Measurements from ENCODE around the gene BLOC1S4. TPM values are rescaled to one million over a fixed set of nuclear protein-coding genes. Genes with fewer than 3 reads are reported as not detected.
"Not testable (repeated sequence)": the region's sequence is repeated elsewhere in the genome, so short reads cannot be mapped to it uniquely, and the experiment has no call there.

BLOC1S4 gene
- total RNA-seq, 1 donor from 2014 or later, result 6.0 TPM

DNA sequence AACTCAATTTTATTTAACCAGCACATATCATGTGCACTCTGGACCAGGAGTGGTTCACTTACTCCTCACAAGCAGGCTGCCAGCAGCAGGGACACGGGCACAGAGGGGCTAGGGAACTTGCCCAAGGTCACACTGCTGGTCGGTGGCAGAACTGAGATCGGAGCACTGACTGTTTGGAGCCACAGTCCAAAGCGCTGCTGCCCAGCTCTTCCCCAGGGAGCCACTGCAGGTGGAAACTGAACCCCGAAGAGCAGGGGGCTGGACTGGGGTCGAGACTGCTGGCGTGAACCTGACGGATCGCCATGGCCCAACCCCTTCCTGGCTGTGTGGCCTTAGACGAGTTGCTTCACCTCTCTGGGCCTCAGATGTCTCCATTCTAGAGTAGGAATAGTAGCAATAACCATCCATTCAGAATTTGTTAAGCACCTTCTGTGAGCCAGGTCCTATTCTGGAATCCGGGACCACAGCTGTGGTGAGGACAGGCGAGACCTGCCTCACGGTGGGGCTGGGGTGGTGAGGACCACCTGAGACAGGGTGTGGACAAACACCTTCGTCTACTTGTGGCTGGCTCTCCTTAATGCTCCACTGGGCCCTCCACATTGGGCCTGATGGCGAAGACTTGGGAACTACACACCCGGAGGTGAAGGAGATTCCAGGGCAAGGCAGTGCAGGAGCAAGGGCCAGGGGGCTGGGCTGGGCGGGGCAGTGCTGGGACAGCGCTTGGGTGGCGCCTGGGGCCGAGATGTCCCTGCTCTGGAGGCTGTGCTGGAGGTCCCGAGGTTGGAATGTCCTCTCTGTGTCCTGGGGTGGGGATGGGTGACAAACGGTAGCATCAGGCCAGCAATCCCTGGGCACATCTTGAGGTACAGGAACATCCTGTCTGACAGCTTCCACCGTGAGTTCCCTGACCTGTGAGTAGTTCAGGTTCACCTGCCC lies 34.6 kb downstream of the BLOC1S4 start:
- ATAC-seq (ENCODE audit: poor library complexity), result no peak
- no peak for DNase-seq
- intact Hi-C loops (cut with DNase I), result no loop called here

DNA sequence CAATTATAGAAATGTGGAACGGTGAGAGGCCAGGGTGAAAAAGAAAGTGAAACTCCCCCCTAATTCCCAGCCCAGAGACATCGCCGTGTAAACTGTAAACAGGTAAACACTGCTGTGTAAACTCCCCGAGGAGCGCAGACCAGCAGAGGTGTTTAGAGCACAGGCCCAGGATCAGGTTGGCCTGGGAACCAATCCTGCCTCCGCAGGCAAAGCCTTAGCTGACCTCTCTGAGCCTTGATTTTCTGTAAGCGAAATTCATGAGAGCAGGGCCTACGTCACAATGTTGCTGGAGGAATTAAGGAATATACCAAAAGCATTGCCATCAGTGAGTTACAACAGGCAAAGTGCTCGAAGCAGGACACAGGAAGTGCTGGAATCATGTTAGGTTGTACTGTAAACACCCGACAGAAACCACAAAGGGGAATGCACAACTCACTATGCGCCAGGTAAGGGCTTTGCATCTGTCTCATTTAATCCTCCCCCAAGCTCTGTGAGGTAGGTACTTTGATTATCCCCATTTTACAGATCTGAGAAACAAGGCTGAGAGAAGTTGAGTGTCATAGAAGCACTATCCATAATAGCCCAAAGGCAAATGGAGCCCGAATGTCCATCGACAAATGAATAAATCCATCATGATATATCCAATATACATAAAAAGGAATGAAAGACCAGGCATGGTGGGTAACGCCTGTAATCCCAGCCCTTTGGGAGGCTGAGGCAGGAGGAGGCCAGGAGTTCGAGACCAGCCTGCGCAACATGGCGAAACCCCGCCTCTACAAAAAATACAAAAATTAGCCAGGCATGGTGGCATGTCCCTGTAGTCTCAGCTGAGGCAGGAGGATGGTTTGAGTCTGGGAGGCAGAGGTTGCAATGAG lies 35.9 kb downstream of the BLOC1S4 start:
- DNase-seq (no peak), ATAC-seq (ENCODE audit: poor library complexity) (no peak)
- intact Hi-C loops (cut with DNase I), result no loop called here

DNA sequence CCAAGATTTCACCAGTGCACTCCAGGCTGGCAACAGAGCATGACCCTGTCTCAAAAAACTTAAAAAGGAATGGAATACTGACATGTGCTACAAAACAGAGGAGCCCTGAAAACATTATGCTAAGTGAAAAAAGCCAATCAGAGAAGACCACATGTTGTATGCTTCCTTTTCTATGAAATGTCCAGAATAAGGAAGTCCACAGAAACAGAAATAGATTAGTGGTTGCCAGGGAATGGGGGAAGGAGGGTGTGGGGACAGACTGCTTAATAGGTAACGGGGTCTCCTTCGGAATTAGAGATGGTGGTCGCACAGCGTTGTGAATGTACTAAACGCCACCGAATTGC lies 36.5 kb downstream of the BLOC1S4 start:
- ATAC-seq (ENCODE audit: poor library complexity), result no peak
- intact Hi-C loops (cut with DNase I), result no loop called here
- no peak for DNase-seq

DNA sequence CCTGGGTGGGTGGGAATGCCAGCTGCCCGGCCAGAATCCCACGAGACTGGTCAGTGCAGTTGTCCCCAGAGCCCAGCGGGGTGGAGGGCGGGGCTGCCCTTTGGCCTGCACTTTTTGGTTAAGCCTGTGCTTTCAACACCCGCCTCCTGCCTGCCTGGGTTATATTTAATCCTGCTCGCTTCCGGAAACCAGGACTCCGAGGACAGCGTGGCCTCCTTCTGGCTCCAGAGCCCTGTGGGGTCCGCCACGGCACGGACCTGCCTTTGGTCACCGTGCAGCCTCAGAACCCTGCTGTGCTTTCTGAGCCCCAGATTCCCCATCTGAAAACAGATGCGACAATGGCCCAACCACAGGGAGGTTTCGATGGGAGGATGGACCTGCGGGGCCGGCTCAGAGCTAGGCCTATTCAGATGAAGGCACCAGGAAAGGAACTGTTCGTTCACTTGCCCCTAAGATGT lies 37.2 kb downstream of the BLOC1S4 start:
- ATAC-seq (ENCODE audit: poor library complexity) (peak; percentile 51), DNase-seq (peak; percentile 60)
- intact Hi-C loops (cut with DNase I), result no loop called here

DNA sequence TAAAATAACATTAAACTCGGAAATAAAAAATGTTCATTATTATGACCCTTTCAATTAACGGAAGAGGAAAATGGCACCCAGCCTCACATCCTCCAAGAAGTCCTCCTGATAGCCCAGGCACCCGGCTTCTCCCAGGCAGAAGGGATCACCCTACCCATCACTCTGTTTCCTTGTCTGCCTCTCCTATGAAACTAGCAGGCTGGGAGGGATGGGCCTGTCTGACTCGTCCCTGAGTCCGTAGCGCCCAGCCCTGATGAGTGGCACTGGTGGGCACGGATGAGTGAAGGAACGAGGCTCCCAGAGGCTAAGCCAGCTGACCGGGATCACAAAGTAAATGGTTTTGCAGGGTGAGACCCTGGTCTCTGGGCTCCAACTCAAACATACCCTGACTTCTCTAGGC lies 37.9 kb downstream of the BLOC1S4 start:
- ATAC-seq (ENCODE audit: poor library complexity), result no peak
- no peak for DNase-seq
- intact Hi-C loops (cut with DNase I), result no loop called here

DNA sequence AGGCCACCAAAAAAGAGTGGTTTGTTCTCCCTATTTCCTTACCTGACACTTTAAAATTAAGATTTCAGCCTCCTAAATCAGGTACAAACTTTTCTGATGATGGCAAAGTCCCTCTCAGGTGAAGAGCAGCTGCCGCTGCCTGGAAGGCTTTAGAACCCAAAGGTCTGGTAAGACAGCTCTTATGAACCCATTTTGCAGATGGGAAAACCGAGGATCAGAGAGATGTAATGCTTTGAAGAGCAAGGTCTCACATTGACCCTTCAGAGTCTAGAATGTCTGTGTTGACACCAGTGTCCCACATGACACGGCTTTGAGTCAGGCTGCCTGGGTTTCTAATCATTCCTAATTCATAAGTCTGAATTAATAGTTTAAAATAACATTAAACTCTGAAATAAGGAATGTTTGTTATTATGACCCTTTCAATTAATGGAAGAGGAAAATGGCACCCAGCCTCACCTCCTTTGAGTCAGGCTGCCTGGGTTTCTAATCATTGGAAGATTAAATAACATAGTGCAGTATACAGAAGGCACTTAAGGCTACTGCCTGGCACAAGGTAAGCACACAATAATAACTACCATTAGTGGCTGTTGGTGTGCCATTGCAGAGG lies 38.6 kb downstream of the BLOC1S4 start:
- intact Hi-C loops (cut with DNase I), result no loop called here
- DNase-seq (no peak), ATAC-seq (ENCODE audit: poor library complexity) (no peak)

DNA sequence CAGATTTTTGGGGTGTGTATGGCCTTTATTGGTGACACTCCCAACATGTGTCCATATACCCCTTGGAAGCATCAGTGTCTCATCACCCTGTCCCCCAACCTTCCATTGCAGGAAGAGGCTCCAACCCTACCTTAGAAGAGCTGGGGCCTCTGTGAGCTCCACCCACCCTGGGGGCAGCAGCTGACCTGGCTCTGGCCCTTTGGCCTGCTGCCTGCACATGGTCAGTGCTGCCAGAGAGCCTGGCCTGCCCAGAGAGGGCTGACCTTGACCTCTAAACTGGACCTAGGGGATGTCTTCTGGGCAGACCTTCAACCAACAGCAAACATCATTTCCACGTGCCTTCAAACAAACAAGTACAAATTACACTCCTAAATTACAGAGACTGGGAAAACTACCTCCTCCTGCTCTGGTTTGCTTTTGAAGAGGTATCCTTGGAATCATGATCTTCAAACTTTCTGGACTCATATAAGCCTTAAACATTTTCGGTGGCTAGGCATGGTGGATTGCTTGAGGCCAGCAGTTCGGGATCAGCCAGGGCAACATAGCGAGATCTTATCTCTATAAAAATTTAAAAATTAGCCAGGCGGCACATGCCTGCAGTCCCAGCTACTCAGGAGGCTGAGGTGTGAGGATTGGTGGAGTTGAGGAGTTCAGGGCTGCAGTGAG lies 39.2 kb downstream of the BLOC1S4 start:
- intact Hi-C loops (cut with DNase I), result no loop called here
- DNase-seq (no peak), ATAC-seq (ENCODE audit: poor library complexity) (peak; percentile 14)

DNA sequence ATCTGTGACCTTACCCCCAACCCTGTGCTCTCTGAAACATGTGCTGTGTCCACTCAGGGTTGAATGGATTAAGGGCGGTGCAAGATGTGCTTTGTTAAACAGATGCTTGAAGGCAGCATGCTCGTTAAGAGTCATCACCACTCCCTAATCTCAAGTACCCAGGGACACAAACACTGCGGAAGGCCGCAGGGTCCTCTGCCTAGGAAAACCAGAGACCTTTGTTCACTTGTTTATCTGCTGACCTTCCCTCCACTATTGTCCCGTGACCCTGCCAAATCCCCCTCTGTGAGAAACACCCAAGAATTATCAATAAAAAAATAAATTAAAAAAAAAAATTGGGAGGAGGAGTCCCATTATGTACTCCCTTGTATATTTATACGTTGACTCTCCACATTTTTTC lies 40.4 kb downstream of the BLOC1S4 start:
- ATAC-seq (ENCODE audit: poor library complexity), result not testable (repeated sequence)

DNA sequence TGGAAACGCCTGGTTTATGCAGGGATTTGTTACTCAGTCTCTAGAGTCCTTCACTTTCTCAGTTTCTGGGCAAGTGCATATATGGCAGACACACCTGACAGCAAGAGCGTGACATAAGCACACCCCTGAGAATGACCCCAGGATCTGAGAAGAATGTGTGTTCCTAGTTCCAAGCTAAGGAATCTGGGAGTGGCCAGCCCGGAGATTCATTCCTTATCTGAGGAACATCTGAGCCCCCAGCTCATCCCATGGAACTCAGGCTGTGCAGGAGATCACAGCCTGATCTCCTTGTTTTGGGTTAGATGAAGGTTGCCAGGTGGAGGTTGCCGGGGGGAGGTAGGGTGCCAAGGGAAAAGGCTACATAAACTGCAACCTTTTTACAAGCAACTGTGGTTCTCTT lies 42.8 kb downstream of the BLOC1S4 start:
- ATAC-seq (ENCODE audit: poor library complexity) (no peak), DNase-seq (no peak)
- intact Hi-C loops (cut with DNase I), result no loop called here

More for the DNA sequence above, 40.4 kb downstream of the BLOC1S4 start:
- DNase-seq; intact Hi-C loops (cut with DNase I): not testable (repeated sequence)

DNA sequence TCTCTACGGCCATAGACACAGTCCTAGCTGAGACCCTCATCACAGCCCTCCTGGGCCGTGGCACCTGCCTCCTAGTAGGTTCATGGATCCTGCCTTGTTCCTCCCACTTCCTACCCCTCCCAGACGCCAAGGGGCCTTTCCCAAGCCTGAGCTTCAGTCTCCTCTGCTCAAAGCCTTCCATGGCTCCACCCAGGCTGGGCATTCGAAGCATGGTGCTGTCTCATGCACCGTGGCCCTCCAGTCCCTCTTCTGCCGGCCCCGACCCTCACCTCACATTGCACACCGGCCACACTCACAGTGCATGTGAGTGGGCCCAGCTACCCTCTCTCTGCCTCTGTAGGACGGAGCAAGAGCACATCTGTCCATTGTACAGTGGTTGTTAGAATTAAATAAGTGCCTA lies 44.9 kb downstream of the BLOC1S4 start:
- DNase-seq (no peak), ATAC-seq (ENCODE audit: poor library complexity) (no peak)
- intact Hi-C loops (cut with DNase I), result no loop called here

DNA sequence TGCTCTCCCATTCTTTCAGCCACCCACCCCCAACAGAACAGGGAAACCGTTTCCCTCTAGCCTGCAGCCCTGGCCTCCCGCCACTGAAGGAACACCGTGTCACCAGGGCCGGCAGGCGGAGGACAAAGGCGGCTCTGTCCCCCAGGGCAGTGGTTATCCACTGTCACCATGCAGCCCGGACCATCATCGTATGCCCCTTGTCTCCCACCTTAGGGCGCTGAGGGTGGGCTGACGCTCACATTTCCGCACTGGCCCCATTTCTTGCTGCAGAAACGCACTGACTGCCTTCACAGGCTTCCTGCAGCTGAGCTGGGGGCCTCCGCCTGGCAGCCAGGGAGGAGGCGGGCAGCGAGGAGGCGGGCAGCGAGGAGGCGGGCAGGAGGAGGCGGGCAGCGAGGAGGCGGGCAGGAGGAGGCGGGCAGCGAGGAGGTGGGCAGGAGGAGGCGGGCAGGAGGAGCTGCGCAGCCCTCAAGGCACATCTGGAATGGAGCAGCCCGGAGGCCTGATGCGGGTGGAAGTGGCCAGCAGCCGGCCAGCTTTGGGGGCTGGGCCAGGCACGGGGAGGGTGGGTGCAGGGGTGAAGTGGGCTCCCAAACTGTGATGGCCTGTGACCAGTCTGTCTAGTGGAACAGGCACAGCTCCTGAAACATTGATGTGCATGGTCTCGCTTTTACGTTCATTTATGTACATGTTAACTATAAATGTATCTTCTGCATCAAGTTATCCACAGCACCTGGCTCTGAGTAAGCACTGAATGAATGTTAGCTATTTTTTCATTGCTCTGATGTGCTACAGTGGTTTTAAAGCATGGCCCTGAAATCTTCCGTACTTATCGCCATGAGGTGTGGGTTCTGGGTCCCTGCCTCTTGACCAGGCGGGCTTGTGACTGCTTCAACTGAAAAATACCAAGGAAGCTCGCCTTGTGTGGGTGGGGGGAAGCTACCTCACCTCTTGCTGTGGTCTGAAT lies 46.0 kb downstream of the BLOC1S4 start:
- no peak for DNase-seq
- ATAC-seq (ENCODE audit: poor library complexity), result no peak
- intact Hi-C loops (cut with DNase I), result no loop called here

DNA sequence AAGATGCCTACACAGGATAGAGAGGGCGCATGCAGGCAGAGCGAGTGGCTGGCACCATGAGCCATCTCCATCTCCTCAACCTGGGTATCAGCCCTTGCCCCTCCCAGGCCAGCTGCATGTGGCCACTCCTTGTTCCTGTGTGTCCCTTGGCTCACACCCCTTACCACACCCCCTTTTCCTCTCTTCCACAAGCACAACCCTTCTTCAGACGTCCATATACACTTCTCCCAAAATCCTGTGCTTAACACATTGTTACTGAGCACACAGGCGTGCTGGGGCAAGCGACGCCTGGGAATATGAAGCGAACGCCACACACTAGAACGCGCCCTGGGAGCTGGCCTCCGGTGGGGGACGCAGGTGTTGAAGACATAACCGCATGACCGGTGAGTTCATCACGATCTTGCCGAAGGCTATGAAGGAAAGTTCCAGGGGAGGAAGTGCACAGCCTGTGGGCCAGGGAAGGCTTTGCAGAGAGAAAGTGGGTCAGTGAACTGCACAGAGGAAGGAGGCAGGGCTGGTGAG lies 47.4 kb downstream of the BLOC1S4 start:
- ATAC-seq (ENCODE audit: poor library complexity), result no peak
- intact Hi-C loops (cut with DNase I), result no loop called here
- no peak for DNase-seq

DNA sequence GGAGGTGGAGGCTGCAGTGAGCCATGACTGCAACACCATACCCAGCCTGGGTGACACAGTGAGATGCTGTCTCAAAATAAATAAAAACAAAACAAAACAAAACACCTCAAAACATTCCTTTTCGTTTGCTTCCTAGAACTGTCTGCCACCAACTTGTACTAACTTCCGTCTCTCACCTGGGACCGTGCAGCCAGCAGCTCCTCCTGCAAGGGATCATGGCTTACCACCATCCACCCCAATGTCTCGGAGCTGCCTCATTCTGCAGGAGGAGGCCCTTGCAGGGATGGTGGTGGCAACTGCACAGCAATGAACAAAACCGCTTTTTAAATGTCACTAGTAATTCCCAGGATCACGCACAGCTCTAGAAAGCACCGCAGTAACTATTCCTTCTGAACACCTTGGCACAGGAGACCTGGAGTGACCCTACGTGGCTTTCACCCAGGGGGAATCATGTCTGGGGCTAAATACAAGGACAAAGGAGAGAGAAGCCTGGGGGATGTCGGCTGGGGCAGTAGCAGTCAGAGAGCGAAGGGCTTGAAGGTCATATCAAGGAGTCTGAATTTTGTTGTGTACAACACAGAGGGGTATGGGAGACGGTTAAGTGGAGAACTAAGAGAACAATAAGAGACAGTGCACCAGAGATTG lies 49.1 kb downstream of the BLOC1S4 start:
- DNase-seq (no peak), ATAC-seq (ENCODE audit: poor library complexity) (no peak)
- intact Hi-C loops (cut with DNase I), result no loop called here

DNA sequence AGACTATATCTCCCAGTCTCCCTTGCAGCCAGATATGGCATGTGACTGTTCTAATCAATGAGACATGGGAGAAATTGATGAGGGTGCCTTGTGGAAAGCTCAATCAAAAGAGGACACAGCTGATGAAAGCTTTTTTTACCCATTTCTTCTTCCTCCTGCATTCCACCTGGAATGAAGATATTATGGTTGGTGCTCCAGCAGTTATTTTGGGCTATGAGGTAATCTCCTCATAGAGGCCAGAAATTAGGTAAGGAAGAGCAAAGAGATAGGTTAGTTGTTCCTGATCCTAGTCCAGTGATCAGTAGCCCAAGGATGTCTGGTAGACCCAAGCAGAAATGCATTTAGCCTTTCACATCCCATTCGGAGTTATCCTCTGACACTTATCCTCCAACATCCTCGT lies 49.7 kb downstream of the BLOC1S4 start:
- intact Hi-C loops (cut with DNase I), result no loop called here
- DNase-seq, result no peak
- no peak for ATAC-seq (ENCODE audit: poor library complexity)

Measured in Right ventricle myocardium superior (tissue), 1 donor.